ENCODE results near the gene ST7.

ST7 gene

DNA sequence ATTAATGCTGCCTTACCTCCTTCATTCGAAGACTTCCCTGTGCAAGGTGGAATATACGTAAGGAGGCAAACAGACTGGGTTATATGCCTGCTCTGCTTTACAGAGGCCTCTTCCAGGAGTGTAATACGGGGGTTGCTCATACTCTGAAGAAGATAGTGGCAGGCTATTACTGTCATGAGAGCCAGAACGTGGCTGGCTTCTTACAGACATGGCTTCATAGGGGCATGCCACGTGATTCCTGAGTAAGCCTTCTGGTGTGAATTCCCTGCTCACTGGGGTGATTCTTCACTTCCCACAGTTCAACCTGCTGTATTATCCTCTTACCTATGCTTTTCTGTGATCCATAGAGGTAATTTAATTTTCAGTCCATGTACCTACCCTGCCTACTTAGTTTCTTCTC, 141.8 kb downstream of the ST7 start:
- Histone ChIP-seq H3K9me3 (ENCODE audit: control insufficient read depth in 5 of 5, low read length in 5 of 5) (no peaks in the 10 kb centered on the region), H3K27ac (ENCODE audit: low read depth, low read length) (no peak overlapping the region), H3K4me3 (ENCODE audit: low read depth in 1 of 5, low read length in 5 of 5) (no peak overlapping the region), H3K9ac (ENCODE audit: low read length in 5 of 5) (no peak overlapping the region), H3K4me1 (ENCODE audit: control insufficient read depth in 5 of 5, insufficient read depth in 5 of 5, low read length in 5 of 5) (peaks cover 0 to 3% (median 0%) of the 10 kb centered on the region in 5 donors), H3K27me3 (ENCODE audit: control insufficient read depth in 5 of 5, insufficient read depth in 4 of 5, low read length in 5 of 5) (no peaks in the 10 kb centered on the region), H3K36me3 (ENCODE audit: control insufficient read depth in 5 of 5, insufficient read depth in 5 of 5, low read length in 5 of 5) (no peaks in the 10 kb centered on the region)

DNA sequence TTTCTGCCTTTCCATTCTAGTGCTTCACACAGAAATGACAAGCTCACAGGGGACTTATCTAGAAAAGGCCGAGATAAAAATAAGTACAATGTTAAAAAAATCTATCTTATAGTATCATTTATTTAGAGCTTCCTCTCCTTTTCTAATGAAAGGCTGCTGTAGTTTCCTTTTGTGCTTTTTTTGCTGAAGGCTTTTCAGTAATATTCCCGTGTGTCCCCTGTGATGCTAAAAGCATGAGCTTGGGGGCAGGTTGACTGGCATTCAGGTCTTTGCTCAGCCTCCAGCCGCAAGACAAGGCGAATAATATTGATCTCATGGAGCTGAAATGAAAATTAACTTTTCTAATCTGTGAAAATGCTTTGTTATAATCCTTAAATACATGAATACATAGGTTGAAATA, 143.0 kb downstream of the ST7 start:
- Histone ChIP-seq H3K27ac (ENCODE audit: low read depth, low read length) (no peak overlapping the region), H3K27me3 (ENCODE audit: control insufficient read depth in 5 of 5, insufficient read depth in 4 of 5, low read length in 5 of 5) (no peaks in the 10 kb centered on the region)

GRCh38 chr7:117096942-117097341, 143.6 kb downstream of the ST7 start:
- Histone ChIP-seq H3K4me3 (ENCODE audit: low read depth in 1 of 5, low read length in 5 of 5) (no peak overlapping the region), H3K36me3 (ENCODE audit: control insufficient read depth in 5 of 5, insufficient read depth in 5 of 5, low read length in 5 of 5) (no peaks in the 10 kb centered on the region), H3K27me3 (ENCODE audit: control insufficient read depth in 5 of 5, insufficient read depth in 4 of 5, low read length in 5 of 5) (no peaks in the 10 kb centered on the region), H3K9me3 (ENCODE audit: control insufficient read depth in 5 of 5, low read length in 5 of 5) (no peaks in the 10 kb centered on the region), H3K9ac (ENCODE audit: low read length in 5 of 5) (no peak overlapping the region), H3K27ac (ENCODE audit: low read depth, low read length) (no peak overlapping the region), H3K4me1 (ENCODE audit: control insufficient read depth in 5 of 5, insufficient read depth in 5 of 5, low read length in 5 of 5) (peaks cover 0 to 2% (median 0%) of the 10 kb centered on the region in 5 donors)

More for the DNA sequence above, 143.0 kb downstream of the ST7 start:
- Histone ChIP-seq H3K4me3 (ENCODE audit: low read depth in 1 of 5, low read length in 5 of 5) (no peak overlapping the region), H3K4me1 (ENCODE audit: control insufficient read depth in 5 of 5, insufficient read depth in 5 of 5, low read length in 5 of 5) (peaks cover 0 to 3% (median 0%) of the 10 kb centered on the region in 5 donors), H3K36me3 (ENCODE audit: control insufficient read depth in 5 of 5, insufficient read depth in 5 of 5, low read length in 5 of 5) (no peaks in the 10 kb centered on the region), H3K9me3 (ENCODE audit: control insufficient read depth in 5 of 5, low read length in 5 of 5) (no peaks in the 10 kb centered on the region), H3K9ac (ENCODE audit: low read length in 5 of 5) (peak overlapping the region in 1 of 5 donors; percentile 11)

- no peak overlapping the region for H3K4me3 ChIP-seq (ENCODE audit: low read depth in 1 of 5, low read length in 5 of 5)
- H3K27ac ChIP-seq (ENCODE audit: low read depth, low read length): no peak overlapping the region
- no peaks in the 10 kb centered on the region for H3K27me3 ChIP-seq (ENCODE audit: control insufficient read depth in 5 of 5, insufficient read depth in 4 of 5, low read length in 5 of 5)
- no peaks in the 10 kb centered on the region for H3K4me1 ChIP-seq (ENCODE audit: control insufficient read depth in 5 of 5, insufficient read depth in 5 of 5, low read length in 5 of 5)
- no peak overlapping the region for H3K9ac ChIP-seq (ENCODE audit: low read length in 5 of 5)
- no peaks in the 10 kb centered on the region for H3K9me3 ChIP-seq (ENCODE audit: control insufficient read depth in 5 of 5, low read length in 5 of 5)
- no peaks in the 10 kb centered on the region for H3K36me3 ChIP-seq (ENCODE audit: control insufficient read depth in 5 of 5, insufficient read depth in 5 of 5, low read length in 5 of 5)
Observed at GRCh38 chr7:117097860-117098259, 144.6 kb downstream of the ST7 start.

GRCh38 chr7:117098457-117098856, 145.2 kb downstream of the ST7 start:
- Histone ChIP-seq H3K27me3 (ENCODE audit: control insufficient read depth in 5 of 5, insufficient read depth in 4 of 5, low read length in 5 of 5) (no peaks in the 10 kb centered on the region), H3K36me3 (ENCODE audit: control insufficient read depth in 5 of 5, insufficient read depth in 5 of 5, low read length in 5 of 5) (no peaks in the 10 kb centered on the region), H3K4me1 (ENCODE audit: control insufficient read depth in 5 of 5, insufficient read depth in 5 of 5, low read length in 5 of 5) (no peaks in the 10 kb centered on the region), H3K4me3 (ENCODE audit: low read depth in 1 of 5, low read length in 5 of 5) (no peak overlapping the region), H3K9ac (ENCODE audit: low read length in 5 of 5) (no peak overlapping the region), H3K9me3 (ENCODE audit: control insufficient read depth in 5 of 5, low read length in 5 of 5) (no peaks in the 10 kb centered on the region), H3K27ac (ENCODE audit: low read depth, low read length) (no peak overlapping the region)

GRCh38 chr7:117101026-117101425, 147.7 kb downstream of the ST7 start:
- H3K4me3 ChIP-seq (ENCODE audit: low read depth in 1 of 5, low read length in 5 of 5): no peak overlapping the region
- no peaks in the 10 kb centered on the region for H3K9me3 ChIP-seq (ENCODE audit: control insufficient read depth in 5 of 5, low read length in 5 of 5)
- H3K36me3 ChIP-seq (ENCODE audit: control insufficient read depth in 5 of 5, insufficient read depth in 5 of 5, low read length in 5 of 5): no peaks in the 10 kb centered on the region
- no peaks in the 10 kb centered on the region for H3K4me1 ChIP-seq (ENCODE audit: control insufficient read depth in 5 of 5, insufficient read depth in 5 of 5, low read length in 5 of 5)
- no peak overlapping the region for H3K27ac ChIP-seq (ENCODE audit: low read depth, low read length)
- no peak overlapping the region for H3K9ac ChIP-seq (ENCODE audit: low read length in 5 of 5)
- H3K27me3 ChIP-seq (ENCODE audit: control insufficient read depth in 5 of 5, insufficient read depth in 4 of 5, low read length in 5 of 5): no peaks in the 10 kb centered on the region

DNA sequence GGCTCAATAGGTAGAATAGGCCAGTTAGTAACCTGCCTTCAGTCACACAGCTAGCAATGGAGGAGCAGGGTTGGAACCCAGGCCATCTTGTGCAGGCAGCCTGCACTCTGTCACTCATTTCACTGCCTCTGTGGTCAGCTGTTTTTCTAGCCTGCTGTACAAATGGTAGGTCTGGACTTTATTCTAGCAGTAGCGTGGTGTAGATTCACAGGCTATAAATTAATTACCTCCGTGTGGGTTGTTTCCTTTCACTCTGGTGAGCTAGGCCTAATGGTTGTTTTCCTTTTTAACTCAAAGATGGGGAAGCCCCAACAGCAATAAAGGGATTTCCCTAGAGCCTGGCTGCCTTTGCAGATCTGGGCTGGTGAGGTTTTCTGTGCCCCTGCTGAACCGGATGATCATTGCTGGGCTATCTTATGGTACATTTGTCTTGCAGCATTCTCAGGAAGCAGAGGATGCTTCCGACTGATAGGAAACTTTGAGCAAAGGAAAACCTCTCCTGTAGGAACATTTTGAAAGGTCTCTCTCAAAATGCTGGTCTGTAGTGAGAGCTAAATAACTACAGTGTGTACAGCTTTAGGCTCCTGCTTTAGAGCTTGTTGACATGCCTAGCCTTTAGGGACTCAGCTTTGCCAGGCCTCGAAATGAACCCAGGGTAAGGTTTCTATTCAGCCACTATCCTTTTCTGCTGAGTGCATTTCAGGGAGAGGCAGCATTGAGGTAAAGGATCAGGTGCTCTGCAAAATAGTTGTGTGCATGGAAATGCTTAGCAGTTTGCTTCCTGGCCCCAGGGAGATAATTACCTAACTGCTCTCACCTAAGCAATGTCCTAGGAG, 157.4 kb downstream of the ST7 start:
- H3K27me3 ChIP-seq (ENCODE audit: control insufficient read depth in 5 of 5, insufficient read depth in 4 of 5, low read length in 5 of 5): no peaks in the 10 kb centered on the region
- H3K9me3 ChIP-seq (ENCODE audit: control insufficient read depth in 5 of 5, low read length in 5 of 5): no peaks in the 10 kb centered on the region
- H3K4me1 ChIP-seq (ENCODE audit: control insufficient read depth in 5 of 5, insufficient read depth in 5 of 5, low read length in 5 of 5): peaks cover 0 to 9% (median 0%) of the 10 kb centered on the region in 5 donors
- H3K9ac ChIP-seq (ENCODE audit: low read length in 5 of 5): no peak overlapping the region
- H3K4me3 ChIP-seq (ENCODE audit: low read depth in 1 of 5, low read length in 5 of 5): no peak overlapping the region
- H3K27ac ChIP-seq (ENCODE audit: low read depth, low read length): no peak overlapping the region
- no peaks in the 10 kb centered on the region for H3K36me3 ChIP-seq (ENCODE audit: control insufficient read depth in 5 of 5, insufficient read depth in 5 of 5, low read length in 5 of 5)

GRCh38 chr7:117111535-117111934, 158.2 kb downstream of the ST7 start:
- H3K9ac ChIP-seq (ENCODE audit: low read length in 5 of 5): no peak overlapping the region
- no peak overlapping the region for H3K27ac ChIP-seq (ENCODE audit: low read depth, low read length)
- H3K9me3 ChIP-seq (ENCODE audit: control insufficient read depth in 5 of 5, low read length in 5 of 5): no peaks in the 10 kb centered on the region
- H3K4me3 ChIP-seq (ENCODE audit: low read depth in 1 of 5, low read length in 5 of 5): no peak overlapping the region
- H3K4me1 ChIP-seq (ENCODE audit: control insufficient read depth in 5 of 5, insufficient read depth in 5 of 5, low read length in 5 of 5): peaks cover 0 to 9% (median 0%) of the 10 kb centered on the region in 5 donors
- H3K27me3 ChIP-seq (ENCODE audit: control insufficient read depth in 5 of 5, insufficient read depth in 4 of 5, low read length in 5 of 5): no peaks in the 10 kb centered on the region
- no peaks in the 10 kb centered on the region for H3K36me3 ChIP-seq (ENCODE audit: control insufficient read depth in 5 of 5, insufficient read depth in 5 of 5, low read length in 5 of 5)

DNA sequence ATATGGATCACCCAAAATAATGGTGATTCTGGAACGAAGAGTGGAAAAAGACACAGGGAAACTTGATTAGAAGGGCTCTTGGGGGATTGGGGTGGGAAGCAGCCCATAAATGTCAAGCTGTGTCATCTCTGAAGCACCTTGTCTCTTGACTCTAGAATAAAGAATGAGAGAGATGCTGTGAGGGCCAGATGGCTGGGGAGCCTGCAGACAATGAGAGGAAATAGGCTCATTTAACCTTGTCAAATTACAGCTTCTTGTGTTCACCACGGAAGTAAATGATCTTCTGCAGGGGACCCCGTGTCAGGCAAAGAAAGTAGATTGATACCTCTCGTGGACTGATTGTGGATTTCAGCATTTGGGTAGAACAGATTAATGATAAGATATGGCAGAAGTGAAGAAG, 159.3 kb downstream of the ST7 start:
- H3K27ac ChIP-seq (ENCODE audit: low read depth, low read length): no peak overlapping the region
- no peak overlapping the region for H3K9ac ChIP-seq (ENCODE audit: low read length in 5 of 5)
- H3K4me1 ChIP-seq (ENCODE audit: control insufficient read depth in 5 of 5, insufficient read depth in 5 of 5, low read length in 5 of 5): peaks cover 0 to 9% (median 0%) of the 10 kb centered on the region in 5 donors
- no peaks in the 10 kb centered on the region for H3K36me3 ChIP-seq (ENCODE audit: control insufficient read depth in 5 of 5, insufficient read depth in 5 of 5, low read length in 5 of 5)
- H3K4me3 ChIP-seq (ENCODE audit: low read depth in 1 of 5, low read length in 5 of 5): no peak overlapping the region
- no peaks in the 10 kb centered on the region for H3K27me3 ChIP-seq (ENCODE audit: control insufficient read depth in 5 of 5, insufficient read depth in 4 of 5, low read length in 5 of 5)
- H3K9me3 ChIP-seq (ENCODE audit: control insufficient read depth in 5 of 5, low read length in 5 of 5): no peaks in the 10 kb centered on the region

- Histone ChIP-seq H3K9me3 (ENCODE audit: control insufficient read depth in 5 of 5, low read length in 5 of 5) (no peaks in the 10 kb centered on the region), H3K27ac (ENCODE audit: low read depth, low read length) (no peak overlapping the region), H3K4me1 (ENCODE audit: control insufficient read depth in 5 of 5, insufficient read depth in 5 of 5, low read length in 5 of 5) (peaks cover 0 to 9% (median 0%) of the 10 kb centered on the region in 5 donors), H3K4me3 (ENCODE audit: low read depth in 1 of 5, low read length in 5 of 5) (no peak overlapping the region), H3K9ac (ENCODE audit: low read length in 5 of 5) (no peak overlapping the region), H3K36me3 (ENCODE audit: control insufficient read depth in 5 of 5, insufficient read depth in 5 of 5, low read length in 5 of 5) (no peaks in the 10 kb centered on the region), H3K27me3 (ENCODE audit: control insufficient read depth in 5 of 5, insufficient read depth in 4 of 5, low read length in 5 of 5) (no peaks in the 10 kb centered on the region)
Observed at GRCh38 chr7:117113871-117114270, 160.6 kb downstream of the ST7 start.

Measured in subcutaneous abdominal adipose tissue (tissue), 5 donors.